Testis (tissue), 3 donors: ENCODE measurements around the gene PAXX. TPM values are rescaled to one million over a fixed set of nuclear protein-coding genes. Genes with fewer than 3 reads are reported as not detected.
A peak's percentile ranks its signal among the peaks of the same experiment; 100 is the strongest.

Experiments
- DNase-seq: peaks from one replicate; pipeline ENCODE4 v3.0.0-alpha.2; 2019
- H3K27ac ChIP-seq, 2 donors: fragments of 200-600 bp; sonication (generic); one replicate each; pipeline ENCODE4 v1.5.1; 2019
- H3K27me3 ChIP-seq: fragments of 200-600 bp; sonication (generic); one replicate; pipeline ENCODE4 v1.5.1; 2019
- H3K36me3 ChIP-seq: fragments of 200-600 bp; sonication (generic); one replicate; pipeline ENCODE4 v1.5.1; 2017; ENCODE audit warnings: low read depth; ENCODE audit errors: missing control alignments
- H3K4me1 ChIP-seq: fragments of 200-600 bp; sonication (generic); one replicate; pipeline ENCODE4 v1.5.1; 2019
- H3K4me3 ChIP-seq, 2 donors: fragments of 200-600 bp; sonication (generic); one replicate each; pipeline ENCODE4 v1.5.1; 2017 to 2019
- H3K9me3 ChIP-seq: fragments of 200-600 bp; sonication (generic); one replicate; pipeline ENCODE4 v1.5.1; 2017
- POLR2A ChIP-seq: fragments of 450-650 bp; IDR thresholded peaks from one replicate; pipeline ENCODE4 v1.6.1; 2017; ENCODE audit warnings: antibody characterized with exemption, mild to moderate bottlenecking, moderate library complexity
- WGBS, 2 donors: methylation state at CpG; one replicate each; pipeline ENCODE4 v1.1.5; 2018; 5-methylcytosine and 5-hydroxymethylcytosine counted together
- intact Hi-C: fragments of 100-400 bp; cut with DNase I; formaldehyde crosslinking; loops from one replicate; pipeline ENCODE4 v1.15.1; 2023; ENCODE audit warnings: low total_unique reads
- polyA plus RNA-seq: library from polyadenylated mRNA; stranded (reverse); fragments of 350-450 nt; fragmentation: Illumina TruSeq; extraction: RNeasy Lipid Tissue Mini Kit (QIAGEN cat#74804); gene quantifications from one replicate; pipeline ENCODE4 v1.2.3, GENCODE V29; 2014; ENCODE audit warnings: low read depth, low replicate concordance; ENCODE audit not compliant: insufficient read depth
- total RNA-seq, 2 donors: library from RNA; depleted of rRNA; stranded (reverse); fragments of >200 nt; gene quantifications; one replicate each; pipeline ENCODE4 v1.2.3, GENCODE V29; 2016
- TF ChIP-seq, protein P1 (sequence below), 3 experiments: fragments of 450-650 bp in 2 of 3; fragments of 200-600 bp in 1 of 3; sonication (generic) in 1 of 3; IDR thresholded peaks; one replicate each; pipeline ENCODE4 v1.5.1; 2016 to 2019; ENCODE audit warnings: antibody characterized with exemption in 3 of 3, mild to moderate bottlenecking in 2 of 3, moderate library complexity in 1 of 3

Gene PAXX
- total and polyA plus RNA-seq, 3 donors from 2014 or later: 25.9 to 56.6 (median 47.8) TPM

DNA sequence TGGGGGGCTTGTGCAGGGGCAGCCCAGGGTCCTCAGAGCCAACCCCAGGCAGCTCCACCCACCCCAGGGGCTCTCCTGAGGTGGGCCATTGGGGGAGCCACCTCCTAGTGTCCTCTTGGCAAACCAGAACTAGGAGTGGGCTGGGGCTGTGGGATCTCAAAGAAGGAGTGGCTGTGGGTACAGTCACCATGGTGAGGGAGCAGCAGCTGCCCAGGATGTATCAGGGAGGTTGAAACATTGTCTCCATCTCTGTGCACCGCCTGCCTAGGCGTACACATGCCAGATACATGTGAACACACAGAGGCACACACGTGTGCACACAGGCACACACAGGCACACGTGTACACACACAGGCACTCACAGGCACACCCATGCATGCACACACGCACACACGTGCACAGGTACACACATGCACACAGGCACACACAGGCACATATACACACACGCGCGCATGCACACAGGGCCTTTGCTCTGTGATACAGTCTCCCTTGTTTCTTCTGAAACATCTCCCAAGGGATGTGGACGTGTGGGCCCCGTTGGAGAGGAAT is 29.4 kb upstream of the PAXX start:
- intact Hi-C loops: no loop called here
- 64 to 77% methylated on average over 7 to 11 of the region's 11 CpGs for WGBS, 2 donors
- Histone ChIP-seq H3K9me3 (no peaks in the 10 kb centered on the region), H3K27ac (peak overlapping the region; percentile 81), H3K4me3 (no peak overlapping the region), H3K36me3 (no peaks in the 10 kb centered on the region), H3K27me3 (no peaks in the 10 kb centered on the region), H3K4me1 (peaks cover 64% of the 10 kb centered on the region)
- TF ChIP-seq, protein P1, sequence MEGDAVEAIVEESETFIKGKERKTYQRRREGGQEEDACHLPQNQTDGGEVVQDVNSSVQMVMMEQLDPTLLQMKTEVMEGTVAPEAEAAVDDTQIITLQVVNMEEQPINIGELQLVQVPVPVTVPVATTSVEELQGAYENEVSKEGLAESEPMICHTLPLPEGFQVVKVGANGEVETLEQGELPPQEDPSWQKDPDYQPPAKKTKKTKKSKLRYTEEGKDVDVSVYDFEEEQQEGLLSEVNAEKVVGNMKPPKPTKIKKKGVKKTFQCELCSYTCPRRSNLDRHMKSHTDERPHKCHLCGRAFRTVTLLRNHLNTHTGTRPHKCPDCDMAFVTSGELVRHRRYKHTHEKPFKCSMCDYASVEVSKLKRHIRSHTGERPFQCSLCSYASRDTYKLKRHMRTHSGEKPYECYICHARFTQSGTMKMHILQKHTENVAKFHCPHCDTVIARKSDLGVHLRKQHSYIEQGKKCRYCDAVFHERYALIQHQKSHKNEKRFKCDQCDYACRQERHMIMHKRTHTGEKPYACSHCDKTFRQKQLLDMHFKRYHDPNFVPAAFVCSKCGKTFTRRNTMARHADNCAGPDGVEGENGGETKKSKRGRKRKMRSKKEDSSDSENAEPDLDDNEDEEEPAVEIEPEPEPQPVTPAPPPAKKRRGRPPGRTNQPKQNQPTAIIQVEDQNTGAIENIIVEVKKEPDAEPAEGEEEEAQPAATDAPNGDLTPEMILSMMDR (IDR thresholded peaks at IDR 0.05): no peak
- TF ChIP-seq POLR2A: no peak
- DNase-seq: peak; percentile 85

DNA sequence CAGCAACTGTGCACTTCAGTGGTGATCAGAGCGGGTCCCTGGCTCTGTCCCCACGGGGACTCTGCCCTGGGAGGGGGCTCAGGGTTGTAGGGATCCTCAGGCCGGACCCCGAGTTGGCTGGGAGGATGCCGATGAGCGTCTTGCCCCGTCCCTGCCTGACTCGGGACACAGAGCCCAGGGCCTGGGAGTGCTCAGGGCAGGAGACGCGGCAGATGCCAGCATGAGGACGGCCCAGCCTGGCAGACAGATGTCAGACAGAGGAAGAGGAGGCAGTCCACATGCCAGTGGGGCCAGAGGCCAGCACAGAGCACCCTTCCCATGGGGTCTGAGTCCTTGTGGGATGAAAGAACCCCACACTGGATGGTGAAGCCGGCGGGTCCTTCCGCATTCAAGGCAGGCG is 28.9 kb upstream of the PAXX start:
- TF ChIP-seq, protein P1 (IDR thresholded peaks at IDR 0.05): no peak
- no peak for TF ChIP-seq POLR2A
- DNase-seq: no peak
- H3K4me1 ChIP-seq: peaks cover 68% of the 10 kb centered on the region
- H3K4me3 ChIP-seq: no peak overlapping the region
- intact Hi-C loops: no loop called here
- no peaks in the 10 kb centered on the region for H3K27me3 ChIP-seq
- 50 to 53% methylated on average over 7 to 15 of the region's 15 CpGs for WGBS, 2 donors
- no peaks in the 10 kb centered on the region for H3K36me3 ChIP-seq
- peak overlapping the region; percentile 81 for H3K27ac ChIP-seq
- H3K9me3 ChIP-seq: no peaks in the 10 kb centered on the region

DNA sequence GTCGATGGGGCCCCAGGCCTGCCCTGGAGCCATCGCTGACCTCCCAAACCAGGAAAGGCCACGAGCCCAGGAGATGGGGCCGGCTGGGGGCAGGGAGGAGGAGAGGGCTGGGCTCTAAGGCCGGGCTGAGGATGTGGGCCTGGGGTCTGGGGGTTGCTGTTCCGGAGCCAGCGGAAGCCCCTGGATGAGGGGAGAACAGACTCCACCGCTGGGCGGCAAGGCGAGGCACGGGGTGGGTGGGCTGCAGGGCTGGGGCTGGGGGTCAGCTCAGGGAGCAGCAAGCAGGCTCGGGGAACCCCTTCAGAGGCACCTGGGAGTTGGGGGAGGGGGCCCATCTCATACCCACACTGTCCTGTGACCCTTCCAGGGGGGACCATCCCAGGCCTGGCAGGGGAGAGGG is 28.5 kb upstream of the PAXX start:
- DNase-seq: no peak
- Histone ChIP-seq H3K4me1 (peaks cover 72% of the 10 kb centered on the region), H3K9me3 (no peaks in the 10 kb centered on the region), H3K27me3 (no peaks in the 10 kb centered on the region), H3K36me3 (no peaks in the 10 kb centered on the region), H3K27ac (peak overlapping the region; percentile 81), H3K4me3 (no peak overlapping the region)
- TF ChIP-seq POLR2A: no peak
- TF ChIP-seq, protein P1 (IDR thresholded peaks at IDR 0.05): no peak
- WGBS, 2 donors: 80 to 82% methylated on average over 2 to 12 of the region's 12 CpGs
- intact Hi-C loops: no loop called here

DNA sequence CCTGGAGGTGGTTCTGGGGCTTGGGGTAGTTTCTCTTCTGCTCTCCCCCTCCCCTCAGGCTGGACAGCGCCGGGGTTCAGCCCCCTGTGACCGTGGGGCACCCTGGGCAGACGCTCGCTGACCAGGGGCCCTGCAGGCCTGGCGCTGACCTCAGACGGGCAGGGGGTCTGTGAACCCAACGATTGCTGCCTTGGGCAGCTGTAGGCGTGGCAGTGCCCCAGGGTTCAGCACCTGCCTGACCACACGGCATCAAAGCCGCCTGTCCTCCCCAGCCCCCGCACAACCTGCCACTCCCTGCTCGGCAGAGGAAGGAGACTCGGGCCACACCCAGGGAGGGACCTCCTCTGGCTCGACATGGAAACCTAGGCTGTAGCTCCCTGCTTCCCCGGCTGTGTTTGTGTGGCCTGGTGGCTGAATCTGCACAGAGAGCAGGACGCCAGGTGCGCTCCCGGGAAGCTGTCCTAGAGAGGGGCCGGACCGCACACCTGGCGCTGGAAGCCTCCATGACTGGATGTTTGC is 28.0 kb upstream of the PAXX start:
- intact Hi-C loops: no loop called here
- TF ChIP-seq, protein P1 (IDR thresholded peaks at IDR 0.05): no peak
- no peak for TF ChIP-seq POLR2A
- Histone ChIP-seq H3K27me3 (no peaks in the 10 kb centered on the region), H3K4me1 (peaks cover 72% of the 10 kb centered on the region), H3K36me3 (no peaks in the 10 kb centered on the region), H3K27ac (peak overlapping the region; percentile 81), H3K9me3 (no peaks in the 10 kb centered on the region), H3K4me3 (no peak overlapping the region)
- WGBS, 2 donors: 64 to 70% methylated on average over 5 to 22 of the region's 22 CpGs
- no peak for DNase-seq

DNA sequence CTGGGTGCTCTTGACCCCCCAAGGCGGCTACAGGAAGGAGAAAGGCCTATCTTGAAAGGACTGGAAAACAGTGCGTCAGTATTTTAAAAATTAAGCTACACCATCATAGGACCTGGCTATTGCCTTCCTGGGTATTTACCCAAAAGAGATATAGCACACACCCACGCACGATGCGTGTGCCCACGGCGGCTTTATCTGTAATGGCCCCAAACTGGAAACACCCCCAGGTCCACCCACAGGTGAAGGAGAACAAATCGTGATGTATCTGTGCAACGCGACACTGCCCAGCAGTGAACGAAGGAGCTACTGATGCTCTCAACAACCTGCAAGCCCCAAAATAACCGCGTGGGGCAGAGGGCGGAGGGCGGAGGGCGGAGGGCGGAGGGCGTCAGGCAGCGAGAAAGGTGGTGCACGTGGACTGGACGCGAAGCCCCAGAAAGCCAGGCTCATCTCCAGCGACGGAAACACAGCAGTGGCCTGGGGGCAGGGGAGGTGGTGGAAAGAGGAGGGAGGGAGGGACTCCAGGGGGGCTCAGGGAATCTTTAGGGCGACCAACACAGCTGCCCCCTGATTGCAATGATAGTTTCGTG is 27.3 kb upstream of the PAXX start:
- intact Hi-C loops: no loop called here
- H3K27ac ChIP-seq: peak overlapping the region; percentile 81
- WGBS, 2 donors: 75 to 87% methylated on average over 25 to 26 of the region's 26 CpGs

More for the DNA sequence above, 27.3 kb upstream of the PAXX start:
- H3K4me3 ChIP-seq: no peak overlapping the region
- DNase-seq: no peak
- TF ChIP-seq, protein P1 (IDR thresholded peaks at IDR 0.05): no peak
- no peak for TF ChIP-seq POLR2A
- peaks cover 72% of the 10 kb centered on the region for H3K4me1 ChIP-seq
- no peaks in the 10 kb centered on the region for H3K9me3 ChIP-seq
- no peaks in the 10 kb centered on the region for H3K36me3 ChIP-seq
- no peaks in the 10 kb centered on the region for H3K27me3 ChIP-seq
